Neural progenitor cell (in vitro differentiated cells): ENCODE measurements around the gene NPSR1. TPM values are rescaled to one million over a fixed set of nuclear protein-coding genes. Genes with fewer than 3 reads are reported as not detected.

ENCODE experiments used
- DNase-seq: peaks from one replicate; pipeline ENCODE4 v3.0.0-alpha.2; 2016; ENCODE audit warnings: low spot score
- H2AFZ ChIP-seq: fragments of 200-600 bp; sonication (generic); replicated peaks from 2 replicates; pipeline ENCODE4 v1.6.1; 2016; ENCODE audit warnings: antibody characterized with exemption
- H3F3A ChIP-seq: fragments of 200-600 bp; sonication (generic); 2 replicates; pipeline ENCODE4 v1.6.1; 2016; ENCODE audit warnings: antibody characterized with exemption, low read depth
- H3K27ac ChIP-seq: fragments of 200-600 bp; sonication (generic); 2 replicates; pipeline ENCODE4 v1.5.1; 2016; ENCODE audit warnings: mild to moderate bottlenecking
- H3K27me3 ChIP-seq: fragments of 200-600 bp; sonication (generic); 2 replicates; pipeline ENCODE4 v1.6.1; 2016; ENCODE audit warnings: mild to moderate bottlenecking, moderate library complexity
- H3K36me3 ChIP-seq: fragments of 200-600 bp; sonication (generic); 2 replicates; pipeline ENCODE4 v1.5.1; 2016
- H3K4me1 ChIP-seq: fragments of 200-600 bp; sonication (generic); 2 replicates; pipeline ENCODE4 v1.6.1; 2016; ENCODE audit warnings: mixed run types
- H3K4me2 ChIP-seq: fragments of 200-600 bp; sonication (generic); 2 replicates; pipeline ENCODE4 v1.6.1; 2016
- H3K4me3 ChIP-seq: fragments of 200-600 bp; sonication (generic); 2 replicates; pipeline ENCODE4 v1.5.1; 2016
- H3K79me2 ChIP-seq: fragments of 200-600 bp; sonication (generic); 2 replicates; pipeline ENCODE4 v1.6.1; 2016; ENCODE audit warnings: low read depth
- H3K9ac ChIP-seq: fragments of 200-600 bp; sonication (generic); 2 replicates; pipeline ENCODE4 v1.6.1; 2016
- H3K9me3 ChIP-seq: fragments of 200-600 bp; sonication (generic); 2 replicates; pipeline ENCODE4 v1.5.1; 2016; ENCODE audit warnings: low read depth
- H4K20me1 ChIP-seq: fragments of 200-600 bp; sonication (generic); 2 replicates; pipeline ENCODE4 v1.6.1; 2016; ENCODE audit warnings: low read depth
- H3K27ac Mint-ChIP-seq: 3 replicates; pipeline ENCODE4 v1.8.0; 2021; ENCODE audit warnings: mixed read lengths
- H3K27me3 Mint-ChIP-seq: 2 replicates; pipeline ENCODE4 v1.8.0; 2022; ENCODE audit warnings: low read depth, mild to moderate bottlenecking, inconsistent platforms, moderate library complexity, mixed read lengths; ENCODE audit not compliant: insufficient read depth
- H3K36me3 Mint-ChIP-seq: 3 replicates; pipeline ENCODE4 v1.8.0; 2021; ENCODE audit warnings: mixed read lengths
- H3K4me1 Mint-ChIP-seq: 3 replicates; pipeline ENCODE4 v1.8.0; 2021; ENCODE audit warnings: mixed read lengths
- H3K4me3 Mint-ChIP-seq: 3 replicates; pipeline ENCODE4 v1.8.0; 2021; ENCODE audit warnings: mild to moderate bottlenecking, moderate library complexity, mixed read lengths
- H3K9me3 Mint-ChIP-seq: 3 replicates; pipeline ENCODE4 v1.8.0; 2020; ENCODE audit warnings: mixed read lengths
- EZH2 ChIP-seq: fragments of 200-600 bp; sonication (generic); IDR thresholded peaks from 2 replicates; pipeline ENCODE4 v1.6.1; 2017; ENCODE audit warnings: antibody characterized with exemption, mild to moderate bottlenecking, moderate library complexity
- EZH2phosphoT487 ChIP-seq: fragments of 200-600 bp; sonication (generic); IDR thresholded peaks from 2 replicates; pipeline ENCODE4 v1.6.1; 2017; ENCODE audit warnings: antibody characterized with exemption
- total RNA-seq: library from RNA; depleted of rRNA; stranded (reverse); fragments of >200 nt; gene quantifications from 2 replicates; pipeline ENCODE4 v1.2.3, GENCODE V29; 2015; ENCODE audit warnings: low replicate concordance
- TF ChIP-seq, protein P1 (sequence below): fragments of 200-600 bp; sonication (generic); IDR thresholded peaks from 2 replicates; pipeline ENCODE4 v1.5.1; 2017; ENCODE audit warnings: antibody characterized with exemption, mild to moderate bottlenecking

The NPSR1 gene
- total RNA-seq, 1 donor from 2014 or later: not detected

DNA sequence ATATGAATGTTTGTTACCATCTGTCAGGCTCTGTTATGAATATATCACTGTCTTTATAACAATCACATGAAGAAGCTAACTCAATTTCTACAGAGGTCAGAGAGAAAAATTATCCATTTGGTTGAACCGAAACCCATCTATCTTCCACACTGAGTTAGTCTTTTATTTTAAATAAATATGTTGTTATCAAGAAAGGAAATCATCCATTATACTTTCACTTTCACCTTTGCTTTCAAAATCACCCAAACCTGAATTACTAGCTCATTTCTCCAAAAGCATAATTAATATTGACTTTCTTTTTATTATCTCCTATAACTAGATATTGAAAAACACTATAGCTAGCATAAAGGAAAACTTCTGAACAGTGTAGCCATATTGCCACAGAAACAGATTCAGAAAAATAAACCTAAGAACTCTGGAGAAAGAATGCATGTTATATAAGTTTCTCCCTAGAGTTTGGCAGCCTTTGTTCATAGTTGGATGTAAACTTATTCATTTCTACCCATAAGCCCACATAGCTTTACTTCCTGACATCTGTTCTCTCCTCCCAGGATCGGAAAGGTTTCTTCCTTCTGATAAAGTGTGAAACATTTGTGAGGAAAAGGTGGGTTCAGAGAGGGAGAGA, 66.0 kb downstream of the NPSR1 start:
- no peak for DNase-seq
- H3F3A ChIP-seq: no peaks in the 10 kb centered on the region
- H3K9me3 ChIP-seq: no peaks in the 10 kb centered on the region
- H3K27ac ChIP-seq: no peak overlapping the region
- H3K4me1 Mint-ChIP-seq: peaks cover 4% of the 10 kb centered on the region
- H3K27me3 ChIP-seq: no peaks in the 10 kb centered on the region
- no peaks in the 10 kb centered on the region for H3K36me3 Mint-ChIP-seq
- H3K9ac ChIP-seq: no peak overlapping the region
- no peak overlapping the region for H2AFZ ChIP-seq
- H3K4me1 ChIP-seq: no peaks in the 10 kb centered on the region
- no peak overlapping the region for H3K27ac Mint-ChIP-seq
- H3K4me3 ChIP-seq: no peak overlapping the region
- no peak for TF ChIP-seq EZH2
- H3K9me3 Mint-ChIP-seq: no peaks in the 10 kb centered on the region
- no peaks in the 10 kb centered on the region for H3K36me3 ChIP-seq
- H3K4me3 Mint-ChIP-seq: no peak overlapping the region
- H4K20me1 ChIP-seq: no peaks in the 10 kb centered on the region
- H3K4me2 ChIP-seq: no peak overlapping the region
- H3K79me2 ChIP-seq: no peaks in the 10 kb centered on the region
- H3K27me3 Mint-ChIP-seq: no peaks in the 10 kb centered on the region

GRCh38 chr7:34726221-34726620, 68.2 kb downstream of the NPSR1 start:
- Mint-ChIP-seq H3K36me3 (no peaks in the 10 kb centered on the region), H3K9me3 (no peaks in the 10 kb centered on the region), H3K4me3 (no peak overlapping the region), H3K4me1 (no peaks in the 10 kb centered on the region), H3K27me3 (no peaks in the 10 kb centered on the region), H3K27ac (no peak overlapping the region)
- no peaks in the 10 kb centered on the region for H4K20me1 ChIP-seq
- H3K4me2 ChIP-seq: no peak overlapping the region
- H3F3A ChIP-seq: no peaks in the 10 kb centered on the region
- H3K27ac ChIP-seq: no peak overlapping the region
- H2AFZ ChIP-seq: no peak overlapping the region
- no peaks in the 10 kb centered on the region for H3K36me3 ChIP-seq
- H3K4me3 ChIP-seq: no peak overlapping the region
- H3K9me3 ChIP-seq: no peaks in the 10 kb centered on the region
- no peak for DNase-seq
- TF ChIP-seq EZH2phosphoT487 (no peak), EZH2 (no peak)
- TF ChIP-seq, protein P1, sequence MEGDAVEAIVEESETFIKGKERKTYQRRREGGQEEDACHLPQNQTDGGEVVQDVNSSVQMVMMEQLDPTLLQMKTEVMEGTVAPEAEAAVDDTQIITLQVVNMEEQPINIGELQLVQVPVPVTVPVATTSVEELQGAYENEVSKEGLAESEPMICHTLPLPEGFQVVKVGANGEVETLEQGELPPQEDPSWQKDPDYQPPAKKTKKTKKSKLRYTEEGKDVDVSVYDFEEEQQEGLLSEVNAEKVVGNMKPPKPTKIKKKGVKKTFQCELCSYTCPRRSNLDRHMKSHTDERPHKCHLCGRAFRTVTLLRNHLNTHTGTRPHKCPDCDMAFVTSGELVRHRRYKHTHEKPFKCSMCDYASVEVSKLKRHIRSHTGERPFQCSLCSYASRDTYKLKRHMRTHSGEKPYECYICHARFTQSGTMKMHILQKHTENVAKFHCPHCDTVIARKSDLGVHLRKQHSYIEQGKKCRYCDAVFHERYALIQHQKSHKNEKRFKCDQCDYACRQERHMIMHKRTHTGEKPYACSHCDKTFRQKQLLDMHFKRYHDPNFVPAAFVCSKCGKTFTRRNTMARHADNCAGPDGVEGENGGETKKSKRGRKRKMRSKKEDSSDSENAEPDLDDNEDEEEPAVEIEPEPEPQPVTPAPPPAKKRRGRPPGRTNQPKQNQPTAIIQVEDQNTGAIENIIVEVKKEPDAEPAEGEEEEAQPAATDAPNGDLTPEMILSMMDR: no peak
- no peaks in the 10 kb centered on the region for H3K79me2 ChIP-seq
- H3K4me1 ChIP-seq: no peaks in the 10 kb centered on the region
- H3K27me3 ChIP-seq: no peaks in the 10 kb centered on the region
- no peak overlapping the region for H3K9ac ChIP-seq

GRCh38 chr7:34727464-34727995, 69.5 kb downstream of the NPSR1 start:
- H3K27ac Mint-ChIP-seq: no peak overlapping the region
- no peaks in the 10 kb centered on the region for H3K9me3 ChIP-seq
- no peaks in the 10 kb centered on the region for H3F3A ChIP-seq
- H3K4me2 ChIP-seq: no peak overlapping the region
- H2AFZ ChIP-seq: no peak overlapping the region
- no peaks in the 10 kb centered on the region for H3K27me3 Mint-ChIP-seq
- H3K79me2 ChIP-seq: no peaks in the 10 kb centered on the region
- peaks cover 4% of the 10 kb centered on the region for H3K4me1 Mint-ChIP-seq
- TF ChIP-seq EZH2 (no peak), EZH2phosphoT487 (no peak)
- TF ChIP-seq, protein P1: no peak
- DNase-seq: no peak
- no peak overlapping the region for H3K27ac ChIP-seq
- no peaks in the 10 kb centered on the region for H3K36me3 Mint-ChIP-seq
- H3K4me3 Mint-ChIP-seq: no peak overlapping the region
- H3K36me3 ChIP-seq: no peaks in the 10 kb centered on the region
- no peaks in the 10 kb centered on the region for H3K9me3 Mint-ChIP-seq
- H4K20me1 ChIP-seq: no peaks in the 10 kb centered on the region
- H3K9ac ChIP-seq: no peak overlapping the region
- H3K4me1 ChIP-seq: no peaks in the 10 kb centered on the region
- H3K4me3 ChIP-seq: no peak overlapping the region
- H3K27me3 ChIP-seq: no peaks in the 10 kb centered on the region

GRCh38 chr7:34728156-34728555, 70.1 kb downstream of the NPSR1 start:
- Mint-ChIP-seq H3K27me3 (no peaks in the 10 kb centered on the region), H3K36me3 (no peaks in the 10 kb centered on the region), H3K4me3 (no peak overlapping the region), H3K27ac (no peak overlapping the region), H3K9me3 (no peaks in the 10 kb centered on the region), H3K4me1 (peaks cover 6% of the 10 kb centered on the region)
- H3K9me3 ChIP-seq: no peaks in the 10 kb centered on the region
- H3K27ac ChIP-seq: no peak overlapping the region
- no peak overlapping the region for H3K4me3 ChIP-seq
- no peaks in the 10 kb centered on the region for H4K20me1 ChIP-seq
- H2AFZ ChIP-seq: no peak overlapping the region
- no peaks in the 10 kb centered on the region for H3F3A ChIP-seq
- H3K4me2 ChIP-seq: no peak overlapping the region
- no peaks in the 10 kb centered on the region for H3K79me2 ChIP-seq
- DNase-seq: no peak
- H3K9ac ChIP-seq: no peak overlapping the region
- no peaks in the 10 kb centered on the region for H3K36me3 ChIP-seq
- TF ChIP-seq, protein P1: no peak
- TF ChIP-seq EZH2phosphoT487 (no peak), EZH2 (no peak)
- no peaks in the 10 kb centered on the region for H3K27me3 ChIP-seq
- no peaks in the 10 kb centered on the region for H3K4me1 ChIP-seq
